ENCODE data around the gene ODF4.

The ODF4 gene

GRCh38 chr17:8326511-8327302, 12.9 kb upstream of the ODF4 start:
- 0 out of 2 replicates have a peak overlapping the region, but pooled peaks have one; percentile 10 for H2AFZ ChIP-seq (ENCODE audit: low read depth, low read length)
- no peaks in the 10 kb centered on the region for H3K9me3 ChIP-seq (ENCODE audit: insufficient read depth, low read length, severe bottlenecking)
- DNase-seq: no peak
- H3K27me3 ChIP-seq (ENCODE audit: insufficient read depth, low read length, poor library complexity): no peaks in the 10 kb centered on the region
- no peak for TF ChIP-seq CTCF (IDR thresholded peaks at IDR 0.05; ENCODE audit: borderline replicate concordance, extremely low read depth, low read length, poor library complexity, severe bottlenecking)
- TF ChIP-seq EZH2 (IDR thresholded peaks at IDR 0.05; ENCODE audit: borderline replicate concordance, low read depth, low read length, severe bottlenecking): no peak
- ATAC-seq (ENCODE audit: insufficient read depth, low read depth): peak; percentile 40; the same call in 1 of the 3 replicates
- H3K9ac ChIP-seq (ENCODE audit: low read depth, low read length): no peak overlapping the region
- H3K27ac ChIP-seq (ENCODE audit: low read length): no peak overlapping the region
- no peaks in the 10 kb centered on the region for H4K20me1 ChIP-seq (ENCODE audit: insufficient read depth, low read length)
- no peak overlapping the region for H3K4me3 ChIP-seq (ENCODE audit: low read depth in 1 of 2, low read length in 2 of 2)
- no peak overlapping the region for H3K4me2 ChIP-seq (ENCODE audit: insufficient read depth, low read length)
- H3K79me2 ChIP-seq (ENCODE audit: insufficient read depth, low read length): no peaks in the 10 kb centered on the region
- H3K36me3 ChIP-seq (ENCODE audit: insufficient read depth, low read length): no peaks in the 10 kb centered on the region
- H3K4me1 ChIP-seq (ENCODE audit: insufficient read depth, low read length): no peaks in the 10 kb centered on the region

DNA sequence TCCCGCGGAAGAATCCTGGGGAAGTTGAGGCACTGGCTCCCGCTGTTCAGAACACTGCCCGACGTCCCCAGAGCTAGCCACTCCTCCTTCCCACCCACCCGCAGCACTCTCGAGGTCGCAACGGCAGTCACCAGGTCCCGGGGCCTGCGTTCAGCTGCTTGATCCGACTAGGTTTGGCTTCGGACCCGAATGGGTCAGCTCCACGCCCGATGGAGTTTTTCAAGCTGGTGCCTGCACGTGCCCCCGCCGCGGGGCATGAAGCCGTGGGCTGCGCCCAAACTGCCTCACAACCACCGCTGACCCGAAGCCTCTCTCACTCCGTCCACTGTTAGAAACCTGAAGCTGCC, 12.4 kb upstream of the ODF4 start:
- Histone ChIP-seq H4K20me1 (ENCODE audit: insufficient read depth, low read length) (no peaks in the 10 kb centered on the region), H3K4me2 (ENCODE audit: insufficient read depth, low read length) (no peak overlapping the region), H3K27me3 (ENCODE audit: insufficient read depth, low read length, poor library complexity) (no peaks in the 10 kb centered on the region), H3K4me3 (ENCODE audit: low read depth in 1 of 2, low read length in 2 of 2) (no peak overlapping the region), H2AFZ (ENCODE audit: low read depth, low read length) (no peak overlapping the region), H3K9ac (ENCODE audit: low read depth, low read length) (no peak overlapping the region), H3K36me3 (ENCODE audit: insufficient read depth, low read length) (no peaks in the 10 kb centered on the region), H3K79me2 (ENCODE audit: insufficient read depth, low read length) (no peaks in the 10 kb centered on the region), H3K27ac (ENCODE audit: low read length) (no peak overlapping the region), H3K4me1 (ENCODE audit: insufficient read depth, low read length) (no peaks in the 10 kb centered on the region), H3K9me3 (ENCODE audit: insufficient read depth, low read length, severe bottlenecking) (no peaks in the 10 kb centered on the region)
- TF ChIP-seq CTCF (IDR thresholded peaks at IDR 0.05; ENCODE audit: borderline replicate concordance, extremely low read depth, low read length, poor library complexity, severe bottlenecking) (no peak), EZH2 (IDR thresholded peaks at IDR 0.05; ENCODE audit: borderline replicate concordance, low read depth, low read length, severe bottlenecking) (no peak)
- no peak for DNase-seq
- ATAC-seq (ENCODE audit: insufficient read depth, low read depth): no peak

DNA sequence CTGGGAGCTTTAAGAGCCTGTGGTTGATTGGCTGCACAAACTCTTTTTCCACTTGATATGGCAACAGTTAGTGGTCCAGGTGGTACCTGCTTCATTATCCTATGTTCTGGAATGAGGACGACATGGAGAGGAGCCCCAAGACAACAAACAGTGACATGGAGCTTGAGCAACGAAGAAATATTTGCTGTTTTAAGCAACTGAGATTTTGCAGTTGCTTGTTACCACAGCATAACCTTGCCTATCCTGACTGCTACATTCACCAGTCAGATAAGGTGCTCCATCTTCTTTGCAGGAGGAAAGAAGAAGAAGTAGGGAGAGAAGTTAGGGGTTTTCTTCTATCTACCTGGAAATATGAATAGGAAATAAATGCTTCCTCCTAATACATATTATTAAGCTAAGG, 7.5 kb upstream of the ODF4 start:
- ATAC-seq (ENCODE audit: insufficient read depth, low read depth): no peak

More for the DNA sequence above, 7.5 kb upstream of the ODF4 start:
- no peak overlapping the region for H3K4me2 ChIP-seq (ENCODE audit: insufficient read depth, low read length)
- no peaks in the 10 kb centered on the region for H3K4me1 ChIP-seq (ENCODE audit: insufficient read depth, low read length)
- H3K36me3 ChIP-seq (ENCODE audit: insufficient read depth, low read length): no peaks in the 10 kb centered on the region
- no peak overlapping the region for H3K9ac ChIP-seq (ENCODE audit: low read depth, low read length)
- no peak overlapping the region for H2AFZ ChIP-seq (ENCODE audit: low read depth, low read length)
- no peaks in the 10 kb centered on the region for H3K79me2 ChIP-seq (ENCODE audit: insufficient read depth, low read length)
- H3K9me3 ChIP-seq (ENCODE audit: insufficient read depth, low read length, severe bottlenecking): no peaks in the 10 kb centered on the region
- no peaks in the 10 kb centered on the region for H4K20me1 ChIP-seq (ENCODE audit: insufficient read depth, low read length)
- DNase-seq: no peak
- TF ChIP-seq CTCF (IDR thresholded peaks at IDR 0.05; ENCODE audit: borderline replicate concordance, extremely low read depth, low read length, poor library complexity, severe bottlenecking): no peak
- no peak for TF ChIP-seq EZH2 (IDR thresholded peaks at IDR 0.05; ENCODE audit: borderline replicate concordance, low read depth, low read length, severe bottlenecking)
- no peak overlapping the region for H3K27ac ChIP-seq (ENCODE audit: low read length)
- H3K4me3 ChIP-seq (ENCODE audit: low read depth in 1 of 2, low read length in 2 of 2): no peak overlapping the region
- no peaks in the 10 kb centered on the region for H3K27me3 ChIP-seq (ENCODE audit: insufficient read depth, low read length, poor library complexity)

All from DND-41 (cell line).